B cell (primary cell): ENCODE measurements around the gene C17orf100. TPM values are rescaled to one million over a fixed set of nuclear protein-coding genes. Genes with fewer than 3 reads are reported as not detected.
A peak's percentile ranks its signal among the peaks of the same experiment; 100 is the strongest.

Source experiments
- ATAC-seq: fragments of 200-7000 bp; cut with Tn5 transposase; one replicate; pipeline ENCODE4 v1.10.0; 2021; ENCODE audit warnings: low read depth, mild to moderate bottlenecking, moderate number of reproducible peaks, moderate library complexity
- CTCF ChIA-PET: fragments of 350-600 bp; sonication (Branson Sonifier 250); formaldehyde crosslinking; loops from one replicate; lab custom pipeline; 2021; ENCODE audit warnings: antibody characterized with exemption, inconsistent platforms; lab: Charles Lee
- POLR2A ChIA-PET: fragments of 350-600 bp; sonication (Branson Sonifier 250); formaldehyde crosslinking; loops from one replicate; lab custom pipeline; 2021; ENCODE audit warnings: antibody characterized with exemption; lab: Charles Lee
- DNase-seq: peaks from one replicate; pipeline ENCODE4 v3.0.0; 2013
- H2AFZ ChIP-seq: 2 replicates; pipeline ENCODE4 v1.6.1; 2012; ENCODE audit warnings: mild to moderate bottlenecking, low read depth, low read length; ENCODE audit not compliant: insufficient read depth, poor library complexity, severe bottlenecking
- H3K27ac ChIP-seq, 2 donors: 1 replicate in 1 of 2; 2 replicates in 1 of 2; pipeline ENCODE4 v1.5.1; 2012 to 2013; ENCODE audit warnings: low read length in 2 of 2, mild to moderate bottlenecking in 2 of 2, moderate library complexity in 1 of 2
- H3K27me3 ChIP-seq, 4 experiments: fragments of 200-600 bp in 1 of 4; sonication (generic) in 1 of 4; replicated peaks in 1 of 4; 1 replicate in 2 of 4; 2 replicates in 2 of 4; pipeline versions ENCODE4 v1.6.1 to v1.7.0; 2013 to 2016; ENCODE audit warnings: low read length in 3 of 4, mild to moderate bottlenecking in 2 of 4, mixed read lengths in 1 of 4, moderate library complexity in 1 of 4; ENCODE audit not compliant: insufficient read depth in 4 of 4, control insufficient read depth in 3 of 4; ENCODE audit errors: control extremely low read depth in 1 of 4
- H3K36me3 ChIP-seq, 2 experiments: replicated peaks in 1 of 2; 1 replicate in 1 of 2; 2 replicates in 1 of 2; pipeline versions ENCODE4 v1.6.1 to v1.7.1; 2013; ENCODE audit warnings: low read length in 1 of 2; ENCODE audit not compliant: insufficient read depth in 2 of 2, control insufficient read depth in 1 of 2; ENCODE audit errors: control extremely low read depth in 1 of 2, extremely low read depth in 1 of 2
- H3K4me1 ChIP-seq, 2 donors: fragments of 200-600 bp in 1 of 2; sonication (generic) in 1 of 2; 1 replicate in 1 of 2; 2 replicates in 1 of 2; pipeline versions ENCODE4 v1.5.1 to v1.6.1; 2013 to 2017; ENCODE audit warnings: low read length in 2 of 2; ENCODE audit not compliant: control insufficient read depth in 2 of 2, insufficient read depth in 2 of 2
- H3K4me2 ChIP-seq: replicated peaks from 2 replicates; pipeline ENCODE3; 2012; ENCODE audit warnings: mild to moderate bottlenecking, low read depth, low read length; ENCODE audit not compliant: poor library complexity, severe bottlenecking
- H3K4me3 ChIP-seq, 5 experiments: fragments of 200-600 bp in 1 of 5; sonication (generic) in 1 of 5; 1 replicate in 3 of 5; 2 replicates in 2 of 5; pipeline versions ENCODE4 v1.5.1 to v1.7.0; 2011 to 2016; ENCODE audit warnings: low read length in 4 of 5, mild to moderate bottlenecking in 4 of 5, low read depth in 2 of 5, control low read depth in 1 of 5, moderate library complexity in 1 of 5; ENCODE audit not compliant: insufficient read depth in 1 of 5; ENCODE audit errors: control extremely low read depth in 1 of 5, extremely low read depth in 1 of 5
- H3K79me2 ChIP-seq: fragments of 200-600 bp; sonication (generic); one replicate; pipeline ENCODE4 v1.6.0; 2016; ENCODE audit warnings: low read length; ENCODE audit not compliant: control insufficient read depth, insufficient read depth
- H3K9ac ChIP-seq: fragments of 200-600 bp; sonication (generic); 2 replicates; pipeline ENCODE4 v1.6.1; 2017; ENCODE audit warnings: mild to moderate bottlenecking, low read length, moderate library complexity
- H3K9me3 ChIP-seq, 3 donors: one replicate each; pipeline versions ENCODE4 v1.6.1 to v1.7.1; 2013; ENCODE audit warnings: low read length in 2 of 3; ENCODE audit not compliant: control insufficient read depth in 2 of 3, insufficient read depth in 1 of 3; ENCODE audit errors: control extremely low read depth in 1 of 3
- H4K20me1 ChIP-seq: 2 replicates; pipeline ENCODE4 v1.6.0; 2012; ENCODE audit warnings: mild to moderate bottlenecking, low read length; ENCODE audit not compliant: insufficient read depth, control insufficient read depth, poor library complexity, severe bottlenecking
- H3K27ac Mint-ChIP-seq: one replicate; pipeline ENCODE4 v1.8.0; 2021; ENCODE audit warnings: mixed read lengths
- H3K27me3 Mint-ChIP-seq: one replicate; pipeline ENCODE4 v1.8.0; 2021; ENCODE audit warnings: mixed read lengths
- H3K4me1 Mint-ChIP-seq: one replicate; pipeline ENCODE4 v1.8.0; 2021; ENCODE audit warnings: mixed read lengths
- H3K4me3 Mint-ChIP-seq: one replicate; pipeline ENCODE4 v1.8.0; 2021; ENCODE audit warnings: mixed read lengths
- H3K9me3 Mint-ChIP-seq: one replicate; pipeline ENCODE4 v1.8.0; 2022; ENCODE audit warnings: mixed read lengths; ENCODE audit not compliant: insufficient read depth
- EZH2 ChIP-seq: IDR thresholded peaks from 2 replicates; pipeline ENCODE4 v1.6.1; 2012; ENCODE audit warnings: borderline replicate concordance, low read depth, mild to moderate bottlenecking, moderate library complexity, low read length; ENCODE audit not compliant: insufficient read depth, poor library complexity, severe bottlenecking
- WGBS: methylation state at CpG from one replicate; pipeline ENCODE4 v1.1.5; 2013; ENCODE audit warnings: missing lambda C conversion rate; ENCODE audit not compliant: insufficient coverage; 5-methylcytosine and 5-hydroxymethylcytosine counted together
- intact Hi-C: fragments of 100-400 bp; cut with micrococcal nuclease; formaldehyde crosslinking; loops from one replicate; pipeline ENCODE4 v1.10.0; 2022
- polyA plus RNA-seq: library from polyadenylated mRNA; depleted of rRNA; stranded (reverse); fragments of >200 nt; gene quantifications from 2 replicates; pipeline ENCODE4 v1.2.3, GENCODE V29; 2012
- total RNA-seq, 2 donors: library from RNA; stranded (reverse); fragments of 120-200 nt in 1 of 2; gene quantifications; 1 replicate in 1 of 2; 2 replicates in 1 of 2; pipeline versions ENCODE4 v1.2.3 to v1.2.4, GENCODE V29; 2013 to 2022
- TF ChIP-seq, protein P1 (sequence below): fragments of 200-600 bp; IDR thresholded peaks from one replicate; pipeline ENCODE4 v1.8.0; 2022; ENCODE audit warnings: antibody characterized with exemption, mild to moderate bottlenecking

The C17orf100 gene
- total and polyA plus RNA-seq, 2 donors (not counting 1 experiment from before 2014, with no cell fraction given) = 3.7 to 11.6 TPM

DNA sequence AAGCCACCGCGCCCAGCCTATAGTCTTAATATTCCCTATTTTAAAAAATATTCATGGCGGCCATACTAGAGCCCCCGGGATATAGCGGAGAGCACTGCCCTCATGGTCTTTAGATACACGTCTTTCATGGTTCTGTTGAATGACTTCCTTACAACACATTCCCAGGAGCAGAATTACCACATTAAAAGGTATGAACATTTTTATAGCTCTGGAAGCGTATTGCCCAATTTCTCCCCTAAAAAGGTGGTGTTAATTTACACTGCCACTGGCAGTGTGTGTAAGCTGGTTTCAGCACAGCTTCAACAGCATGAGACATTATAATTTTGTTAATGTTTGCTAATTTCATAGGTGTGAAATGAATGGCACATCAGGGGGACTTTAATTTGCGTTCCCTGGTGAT, 19.0 kb downstream of the C17orf100 start:
- intact Hi-C loops = no loop called here
- Histone ChIP-seq H3K9ac (no peak overlapping the region), H2AFZ (no peak overlapping the region), H4K20me1 (peaks cover 23% of the 10 kb centered on the region), H3K27ac (no peak overlapping the region), H3K4me1 (peaks cover 0 to 12% of the 10 kb centered on the region in 2 donors), H3K4me2 (no peak overlapping the region), H3K27me3 (no peaks in the 10 kb centered on the region), H3K9me3 (no peaks in the 10 kb centered on the region), H3K36me3 (peaks cover 0 to 14% of the 10 kb centered on the region in 2 experiments), H3K79me2 (peaks cover 27% of the 10 kb centered on the region), H3K4me3 (no peak overlapping the region)
- ATAC-seq = no peak
- no peak overlapping the region for H3K4me3 Mint-ChIP-seq
- no peaks in the 10 kb centered on the region for H3K27me3 Mint-ChIP-seq
- TF ChIP-seq, protein P1, sequence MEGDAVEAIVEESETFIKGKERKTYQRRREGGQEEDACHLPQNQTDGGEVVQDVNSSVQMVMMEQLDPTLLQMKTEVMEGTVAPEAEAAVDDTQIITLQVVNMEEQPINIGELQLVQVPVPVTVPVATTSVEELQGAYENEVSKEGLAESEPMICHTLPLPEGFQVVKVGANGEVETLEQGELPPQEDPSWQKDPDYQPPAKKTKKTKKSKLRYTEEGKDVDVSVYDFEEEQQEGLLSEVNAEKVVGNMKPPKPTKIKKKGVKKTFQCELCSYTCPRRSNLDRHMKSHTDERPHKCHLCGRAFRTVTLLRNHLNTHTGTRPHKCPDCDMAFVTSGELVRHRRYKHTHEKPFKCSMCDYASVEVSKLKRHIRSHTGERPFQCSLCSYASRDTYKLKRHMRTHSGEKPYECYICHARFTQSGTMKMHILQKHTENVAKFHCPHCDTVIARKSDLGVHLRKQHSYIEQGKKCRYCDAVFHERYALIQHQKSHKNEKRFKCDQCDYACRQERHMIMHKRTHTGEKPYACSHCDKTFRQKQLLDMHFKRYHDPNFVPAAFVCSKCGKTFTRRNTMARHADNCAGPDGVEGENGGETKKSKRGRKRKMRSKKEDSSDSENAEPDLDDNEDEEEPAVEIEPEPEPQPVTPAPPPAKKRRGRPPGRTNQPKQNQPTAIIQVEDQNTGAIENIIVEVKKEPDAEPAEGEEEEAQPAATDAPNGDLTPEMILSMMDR = no peak
- no peak for TF ChIP-seq EZH2
- DNase-seq = no peak
- ChIA-PET CTCF (interaction anchor here (1.0 to 1.7 kb wide), 2 partner anchors 10 to 11 kb away, joined by 3 to 7 read pairs; no protein-coding TSS in a partner anchor), POLR2A (interaction anchor here (0.9 kb wide), 1 partner anchor 32 kb away, joined by 3 read pairs; no protein-coding TSS in a partner anchor)
- WGBS = 96% methylated on average over 7 of the region's 8 CpGs
- H3K27ac Mint-ChIP-seq = no peak overlapping the region
- no peaks in the 10 kb centered on the region for H3K9me3 Mint-ChIP-seq
- H3K4me1 Mint-ChIP-seq = peaks cover 16% of the 10 kb centered on the region

DNA sequence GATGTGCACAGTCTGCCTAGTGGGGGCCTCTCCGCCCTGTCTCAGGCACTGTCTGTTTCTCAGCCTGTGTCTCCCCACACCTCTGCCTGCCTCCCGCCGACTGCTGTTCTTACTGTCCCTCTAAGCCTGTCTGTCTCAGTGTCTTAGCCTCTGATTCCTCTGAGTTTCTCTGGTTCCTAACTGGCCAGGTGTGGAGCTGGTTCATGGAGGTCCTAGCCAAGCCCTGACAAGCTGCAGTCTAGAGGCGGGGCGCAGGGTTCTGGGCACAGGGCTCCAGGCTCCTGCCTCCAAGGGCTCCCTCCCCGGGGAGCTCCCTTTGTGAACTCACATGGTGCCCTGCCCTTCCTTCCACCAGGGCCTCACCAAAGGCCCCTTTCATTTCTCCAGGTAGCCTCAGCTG, 19.4 kb downstream of the C17orf100 start:
- Histone ChIP-seq H2AFZ (no peak overlapping the region), H3K9me3 (no peaks in the 10 kb centered on the region), H3K4me2 (no peak overlapping the region), H3K9ac (no peak overlapping the region), H3K27me3 (no peaks in the 10 kb centered on the region), H4K20me1 (peaks cover 23% of the 10 kb centered on the region), H3K4me3 (no peak overlapping the region), H3K36me3 (peaks cover 0 to 14% of the 10 kb centered on the region in 2 experiments), H3K79me2 (peaks cover 24% of the 10 kb centered on the region), H3K27ac (no peak overlapping the region), H3K4me1 (peaks cover 0 to 8% of the 10 kb centered on the region in 2 donors)
- no peak for DNase-seq
- Mint-ChIP-seq H3K4me3 (no peak overlapping the region), H3K9me3 (no peaks in the 10 kb centered on the region), H3K27me3 (no peaks in the 10 kb centered on the region), H3K27ac (peak overlapping the region; percentile 26), H3K4me1 (peaks cover 14% of the 10 kb centered on the region)
- ChIA-PET POLR2A (interaction anchor here (0.9 kb wide), 1 partner anchor 32 kb away, joined by 3 read pairs; no protein-coding TSS in a partner anchor), CTCF (interaction anchor here (1.0 kb wide), 1 partner anchor 11 kb away, joined by 3 read pairs; no protein-coding TSS in a partner anchor)
- intact Hi-C loops = no loop called here
- no peak for TF ChIP-seq EZH2
- TF ChIP-seq, protein P1 = no peak
- 100% methylated on average over 6 of the region's 6 CpGs for whole genome bisulfite sequencing
- no peak for ATAC-seq
